ENCODE measurements around the gene POU2F3. TPM values are rescaled to one million over a fixed set of nuclear protein-coding genes. Genes with fewer than 3 reads are reported as not detected.

The POU2F3 gene
- total RNA-seq, 4 donors from 2014 or later, result not detected

DNA sequence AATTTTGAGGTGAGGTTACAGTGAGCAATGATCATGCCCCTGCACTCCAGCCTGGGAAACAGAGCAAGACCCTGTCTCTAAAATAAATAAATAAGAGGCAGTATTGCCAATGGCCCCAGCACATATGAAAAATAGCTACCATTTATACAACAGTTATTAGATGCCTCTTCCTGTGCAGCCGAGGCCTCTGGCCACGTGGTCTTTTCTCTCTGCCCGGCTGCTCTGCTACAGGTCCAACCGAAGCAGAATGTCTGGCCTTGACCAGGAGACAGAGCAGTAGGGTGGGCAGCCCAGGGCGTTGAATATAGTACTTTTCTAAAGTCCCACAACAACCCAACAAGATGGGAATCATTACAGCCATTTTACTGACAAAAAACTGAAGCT lies 41.5 kb upstream of the POU2F3 start:
- Histone ChIP-seq H3K27ac (no peak overlapping the region), H3K27me3 (no peaks in the 10 kb centered on the region), H3K4me1 (peaks cover 0 to 3% of the 10 kb centered on the region in 2 donors), H3K4me3 (no peak overlapping the region), H3K9me3 (no peaks in the 10 kb centered on the region), H3K36me3 (no peaks in the 10 kb centered on the region)
- intact Hi-C loops (cut with DNase I; ENCODE audit: low total_unique reads) (no loop called here), in situ Hi-C loops (cut with MboI; ENCODE audit: low sequenced_read_pairs in 4 of 4) (no loop called here)
- ATAC-seq (no peak), DNase-seq (no peak)
- TF ChIP-seq, protein P1, sequence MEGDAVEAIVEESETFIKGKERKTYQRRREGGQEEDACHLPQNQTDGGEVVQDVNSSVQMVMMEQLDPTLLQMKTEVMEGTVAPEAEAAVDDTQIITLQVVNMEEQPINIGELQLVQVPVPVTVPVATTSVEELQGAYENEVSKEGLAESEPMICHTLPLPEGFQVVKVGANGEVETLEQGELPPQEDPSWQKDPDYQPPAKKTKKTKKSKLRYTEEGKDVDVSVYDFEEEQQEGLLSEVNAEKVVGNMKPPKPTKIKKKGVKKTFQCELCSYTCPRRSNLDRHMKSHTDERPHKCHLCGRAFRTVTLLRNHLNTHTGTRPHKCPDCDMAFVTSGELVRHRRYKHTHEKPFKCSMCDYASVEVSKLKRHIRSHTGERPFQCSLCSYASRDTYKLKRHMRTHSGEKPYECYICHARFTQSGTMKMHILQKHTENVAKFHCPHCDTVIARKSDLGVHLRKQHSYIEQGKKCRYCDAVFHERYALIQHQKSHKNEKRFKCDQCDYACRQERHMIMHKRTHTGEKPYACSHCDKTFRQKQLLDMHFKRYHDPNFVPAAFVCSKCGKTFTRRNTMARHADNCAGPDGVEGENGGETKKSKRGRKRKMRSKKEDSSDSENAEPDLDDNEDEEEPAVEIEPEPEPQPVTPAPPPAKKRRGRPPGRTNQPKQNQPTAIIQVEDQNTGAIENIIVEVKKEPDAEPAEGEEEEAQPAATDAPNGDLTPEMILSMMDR (IDR thresholded peaks at IDR 0.05 in 4 of 5, conservative IDR thresholded peaks at IDR 0.05 in 1 of 5), result no peak
- no peak for TF ChIP-seq POLR2A (IDR thresholded peaks at IDR 0.05)

DNA sequence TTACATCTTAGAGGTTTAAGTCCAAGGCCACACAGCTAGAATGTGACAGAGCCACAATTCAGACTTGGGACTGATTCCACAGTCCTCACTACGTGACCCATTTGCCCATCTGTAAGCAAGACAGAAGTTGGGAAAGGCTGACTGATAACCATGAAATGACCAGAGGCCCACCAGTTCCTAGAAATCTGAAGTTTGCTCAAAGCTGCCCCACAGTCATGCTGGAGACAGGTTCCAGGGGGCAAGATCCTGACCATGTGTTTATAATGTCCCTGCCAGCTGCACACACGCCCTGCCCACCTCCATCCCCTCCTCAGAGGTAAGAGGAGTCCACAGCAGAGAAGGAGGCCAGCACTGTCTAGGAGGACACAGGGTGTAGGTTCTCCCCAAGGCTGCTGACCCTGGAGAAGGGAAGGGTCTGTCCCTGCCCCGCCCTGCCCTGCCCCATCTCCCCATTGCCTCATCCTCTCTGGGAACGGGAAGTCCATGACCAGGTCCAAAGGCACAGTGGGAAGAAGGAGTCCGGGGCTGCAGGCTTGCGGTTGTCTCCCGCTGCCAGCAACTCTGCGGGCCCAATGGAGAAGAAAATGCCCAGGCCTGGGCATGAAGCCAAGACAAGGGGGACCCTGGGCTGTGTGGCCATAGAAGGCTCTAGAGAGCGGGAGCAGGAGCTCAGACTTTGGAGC lies 41.0 kb upstream of the POU2F3 start:
- Histone ChIP-seq H3K27me3 (no peaks in the 10 kb centered on the region), H3K27ac (no peak overlapping the region), H3K4me3 (no peak overlapping the region), H3K36me3 (no peaks in the 10 kb centered on the region), H3K4me1 (peaks cover 0 to 3% of the 10 kb centered on the region in 2 donors), H3K9me3 (no peaks in the 10 kb centered on the region)
- intact Hi-C loops (cut with DNase I; ENCODE audit: low total_unique reads) (no loop called here), in situ Hi-C loops (cut with MboI; ENCODE audit: low sequenced_read_pairs in 4 of 4) (no loop called here)
- TF ChIP-seq, protein P1 (IDR thresholded peaks at IDR 0.05 in 4 of 5, conservative IDR thresholded peaks at IDR 0.05 in 1 of 5), result no peak
- no peak for TF ChIP-seq POLR2A (IDR thresholded peaks at IDR 0.05)
- ATAC-seq (no peak), DNase-seq (no peak)

DNA sequence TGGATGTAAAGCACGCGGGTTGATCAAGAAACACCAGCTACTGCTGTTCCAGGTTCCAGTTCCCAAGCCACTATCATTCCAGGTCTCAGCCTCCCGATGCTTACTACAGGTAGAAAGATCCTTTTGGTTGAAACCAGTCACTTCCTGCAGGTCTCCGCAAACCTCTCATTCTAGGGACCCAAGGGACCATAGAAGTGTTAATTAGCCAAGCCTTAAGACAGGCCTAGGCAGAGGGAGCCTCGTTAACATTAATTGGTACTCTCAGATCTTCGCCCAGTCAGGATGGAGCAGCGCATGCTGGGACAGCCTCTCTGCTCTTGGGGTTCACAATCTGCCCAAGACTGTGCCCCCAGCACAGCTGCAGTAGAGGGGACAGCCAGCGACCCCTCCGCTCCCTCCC lies 40.3 kb upstream of the POU2F3 start:
- Histone ChIP-seq H3K27me3 (no peaks in the 10 kb centered on the region), H3K9me3 (no peaks in the 10 kb centered on the region), H3K36me3 (no peaks in the 10 kb centered on the region), H3K27ac (no peak overlapping the region), H3K4me1 (peaks cover 0 to 3% of the 10 kb centered on the region in 2 donors), H3K4me3 (no peak overlapping the region)
- in situ Hi-C loops (cut with MboI; ENCODE audit: low sequenced_read_pairs in 4 of 4) (no loop called here), intact Hi-C loops (cut with DNase I; ENCODE audit: low total_unique reads) (no loop called here)
- TF ChIP-seq, protein P1 (IDR thresholded peaks at IDR 0.05 in 4 of 5, conservative IDR thresholded peaks at IDR 0.05 in 1 of 5), result no peak
- no peak for TF ChIP-seq POLR2A (IDR thresholded peaks at IDR 0.05)
- DNase-seq (no peak), ATAC-seq (no peak)

DNA sequence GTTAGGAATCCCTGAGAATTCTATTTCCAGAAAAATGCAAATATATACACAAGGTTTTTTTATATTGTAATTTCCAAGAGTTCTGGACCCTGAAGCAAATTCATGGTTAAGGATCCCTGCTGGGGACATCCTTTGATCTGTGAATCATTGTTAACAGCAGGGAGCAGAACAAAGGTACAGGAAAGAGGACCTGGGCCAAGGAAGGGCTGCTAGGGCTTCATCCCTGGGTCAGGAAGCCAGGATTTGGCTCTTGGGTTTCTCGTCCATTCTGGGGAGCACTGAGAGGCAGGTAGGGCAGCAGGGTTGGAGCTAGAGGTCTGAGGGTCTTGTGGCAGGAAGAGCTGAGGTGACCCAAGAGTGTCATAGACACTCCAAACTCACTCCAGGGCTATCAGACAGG lies 39.3 kb upstream of the POU2F3 start:
- intact Hi-C loops (cut with DNase I; ENCODE audit: low total_unique reads) (no loop called here), in situ Hi-C loops (cut with MboI; ENCODE audit: low sequenced_read_pairs in 4 of 4) (no loop called here)
- DNase-seq, result no peak
- Histone ChIP-seq H3K27ac (no peak overlapping the region), H3K9me3 (no peaks in the 10 kb centered on the region), H3K27me3 (no peaks in the 10 kb centered on the region), H3K4me1 (peaks cover 0 to 3% of the 10 kb centered on the region in 2 donors), H3K4me3 (no peak overlapping the region), H3K36me3 (no peaks in the 10 kb centered on the region)
- ATAC-seq, result no peak
- no peak for TF ChIP-seq POLR2A (IDR thresholded peaks at IDR 0.05)
- TF ChIP-seq, protein P1 (IDR thresholded peaks at IDR 0.05 in 4 of 5, conservative IDR thresholded peaks at IDR 0.05 in 1 of 5), result no peak

DNA sequence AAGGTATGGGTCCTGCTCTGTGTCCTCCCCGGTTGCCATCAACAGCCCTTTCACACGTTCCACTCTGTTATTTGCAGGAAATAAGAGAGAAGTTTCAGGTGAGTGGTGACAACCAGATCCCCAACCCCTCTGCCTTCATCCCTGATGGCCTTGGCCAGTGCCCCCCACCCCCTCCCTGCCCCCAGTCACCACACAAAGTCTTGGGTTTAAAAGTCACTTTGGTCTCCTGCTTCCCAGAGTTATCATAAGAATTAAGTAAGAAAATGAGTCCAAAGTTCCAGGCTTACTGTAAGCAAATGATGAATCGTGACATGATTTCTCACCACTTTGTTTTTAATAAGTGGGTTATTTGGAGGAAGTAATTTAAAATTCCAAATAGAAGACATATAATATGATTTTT lies 38.3 kb upstream of the POU2F3 start:
- peaks cover 0 to 3% of the 10 kb centered on the region in 2 donors for H3K4me1 ChIP-seq
- no peak for TF ChIP-seq POLR2A (IDR thresholded peaks at IDR 0.05)
- intact Hi-C loops (cut with DNase I; ENCODE audit: low total_unique reads) (no loop called here), in situ Hi-C loops (cut with MboI; ENCODE audit: low sequenced_read_pairs in 4 of 4) (no loop called here)
- no peaks in the 10 kb centered on the region for H3K36me3 ChIP-seq
- no peaks in the 10 kb centered on the region for H3K9me3 ChIP-seq
- DNase-seq (no peak), ATAC-seq (no peak)
- H3K27ac ChIP-seq, result no peak overlapping the region
- no peaks in the 10 kb centered on the region for H3K27me3 ChIP-seq
- no peak overlapping the region for H3K4me3 ChIP-seq

Measured in gastrocnemius medialis (tissue), 4 donors.